ENCODE results near the gene SLC49A4.

SLC49A4 gene

DNA sequence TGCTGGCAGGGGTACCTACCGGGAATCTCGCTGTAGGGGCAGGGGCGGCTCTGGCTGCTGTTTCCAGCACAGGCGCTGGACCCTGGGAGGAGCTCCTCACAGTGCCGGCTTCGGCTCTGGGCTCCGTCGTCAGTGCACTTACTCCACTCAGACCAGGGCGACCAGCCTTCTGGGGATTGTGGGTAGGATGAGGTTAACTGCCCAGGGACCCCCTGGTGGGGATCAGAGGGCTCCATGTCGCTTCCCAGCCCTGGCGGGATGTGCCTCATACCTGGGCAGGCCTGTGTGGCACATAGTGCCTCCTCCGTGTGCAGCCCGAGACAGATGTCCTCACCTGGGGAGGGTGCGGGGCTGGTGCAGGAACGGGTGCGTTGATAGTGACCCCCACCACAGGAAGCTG is 117.0 kb downstream of the SLC49A4 start:
- no peak for DNase-seq

DNA sequence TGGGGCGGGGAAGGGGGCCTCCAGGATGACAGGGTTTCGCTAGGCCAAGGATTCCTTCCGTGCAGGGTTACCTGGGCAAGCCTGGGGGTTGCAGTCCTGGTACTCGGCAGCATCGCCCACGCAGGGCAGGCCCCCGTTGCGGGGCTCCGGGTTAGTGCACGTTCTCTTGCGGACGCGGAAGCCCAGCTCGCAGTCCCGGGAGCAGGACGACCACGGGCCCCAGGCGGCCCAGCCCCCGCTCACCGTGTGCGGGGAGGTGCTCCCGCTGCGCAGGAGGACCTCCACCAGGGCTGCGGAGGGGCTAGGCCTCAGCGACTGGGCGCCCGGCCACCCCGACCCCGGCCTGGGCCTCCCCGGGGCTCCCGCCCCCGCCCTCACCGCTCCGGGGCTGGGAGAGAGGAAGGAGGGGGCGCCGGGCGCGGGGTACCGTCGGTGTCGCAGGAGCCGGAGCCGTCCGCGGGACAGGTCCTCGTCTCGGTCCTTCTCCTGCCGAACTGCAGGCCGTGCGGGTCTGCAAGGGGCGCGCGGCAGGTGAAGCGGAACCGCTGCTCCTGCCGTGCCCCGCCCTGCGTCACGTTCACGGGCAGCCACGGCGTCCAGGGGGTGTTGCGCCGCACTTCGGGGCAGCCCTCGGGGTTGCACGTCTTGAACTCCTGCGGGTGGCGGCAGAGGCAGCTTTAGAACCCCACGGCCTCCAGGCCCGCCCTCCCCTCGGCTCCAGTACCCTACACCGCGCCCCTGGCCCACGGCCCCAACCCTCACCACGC is 118.1 kb downstream of the SLC49A4 start:
- DNase-seq, result no peak

DNA sequence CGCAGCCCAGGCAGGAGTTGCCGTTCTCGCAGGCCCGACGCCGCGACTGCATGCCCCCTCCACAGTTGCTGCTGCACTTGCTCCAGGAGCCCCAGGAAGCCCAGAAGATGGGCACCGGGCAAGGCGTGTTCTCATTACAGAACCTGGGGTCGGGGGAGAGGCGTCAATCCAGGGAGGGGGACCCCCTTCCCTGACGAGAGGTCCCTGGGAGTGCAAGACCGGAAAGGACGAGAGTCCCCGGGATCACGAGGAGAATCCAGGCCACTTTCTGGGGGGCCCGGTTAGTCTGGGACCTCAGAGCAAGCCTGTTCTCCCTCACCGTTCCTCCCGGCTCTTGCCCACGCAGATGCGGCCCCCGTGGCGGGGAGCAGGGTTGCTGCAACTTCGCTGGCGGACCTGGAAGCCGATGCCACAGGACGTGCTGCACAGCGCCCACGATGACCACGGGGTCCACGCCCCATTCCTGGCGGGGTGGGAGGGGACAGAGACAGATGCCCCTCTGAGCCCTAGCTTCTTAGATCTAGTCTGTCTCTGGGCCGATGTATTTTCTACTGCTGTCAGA is 118.8 kb downstream of the SLC49A4 start:
- no peak for DNase-seq

DNA sequence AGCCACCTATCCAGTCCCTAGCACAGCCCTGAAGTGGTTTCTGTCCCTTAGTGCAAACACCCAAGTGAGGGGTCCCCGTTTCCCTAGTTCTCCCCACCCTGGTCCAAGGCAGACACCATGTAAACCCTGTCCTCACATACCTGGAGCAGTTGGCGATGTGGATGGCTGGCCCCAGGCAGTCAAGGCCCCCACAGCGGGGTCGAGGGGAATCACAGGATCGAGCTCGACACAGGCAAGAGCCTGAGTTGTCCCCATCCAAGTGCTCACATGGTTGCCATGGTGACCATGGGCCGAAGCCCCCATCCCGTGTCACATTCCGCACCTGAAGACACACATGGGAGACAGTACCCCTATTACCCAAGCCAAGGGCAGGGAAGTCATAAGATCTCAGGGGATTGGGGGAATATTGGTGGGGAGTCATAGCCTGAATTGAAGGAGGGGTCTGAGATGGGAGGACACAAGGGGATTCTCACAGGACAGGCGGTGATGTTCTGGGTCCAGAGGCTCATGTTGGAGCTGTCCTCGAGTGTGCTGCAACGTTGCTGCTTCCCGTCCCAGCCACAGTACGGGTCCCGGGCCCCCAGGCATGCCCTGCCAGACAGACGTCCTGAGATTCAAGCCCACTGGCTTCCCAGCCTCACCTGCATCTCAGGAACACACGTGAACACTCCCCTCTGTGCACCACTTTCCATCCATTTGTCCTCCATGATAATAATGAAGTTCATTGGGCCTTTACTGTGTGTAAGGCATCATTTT is 120.6 kb downstream of the SLC49A4 start:
- no peak for DNase-seq

DNA sequence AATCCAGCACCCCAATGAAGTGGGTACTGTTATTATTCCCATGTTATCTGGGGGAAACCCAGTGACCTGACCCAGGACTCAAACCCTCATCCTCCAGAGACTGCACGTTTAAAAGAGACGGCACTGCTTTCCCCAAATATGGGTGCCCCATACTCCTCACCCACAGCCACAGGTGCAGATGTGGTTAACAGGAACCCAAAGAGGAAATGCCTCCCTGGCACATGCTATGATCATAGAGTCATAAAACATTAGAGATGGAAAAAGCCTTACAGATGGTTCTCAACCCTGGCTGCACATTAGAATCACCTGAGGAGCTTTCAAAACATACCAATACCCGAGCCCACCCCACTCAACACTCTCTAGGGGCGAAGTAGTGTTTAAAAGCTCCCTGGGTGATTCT is 121.2 kb downstream of the SLC49A4 start:
- no peak for DNase-seq

DNA sequence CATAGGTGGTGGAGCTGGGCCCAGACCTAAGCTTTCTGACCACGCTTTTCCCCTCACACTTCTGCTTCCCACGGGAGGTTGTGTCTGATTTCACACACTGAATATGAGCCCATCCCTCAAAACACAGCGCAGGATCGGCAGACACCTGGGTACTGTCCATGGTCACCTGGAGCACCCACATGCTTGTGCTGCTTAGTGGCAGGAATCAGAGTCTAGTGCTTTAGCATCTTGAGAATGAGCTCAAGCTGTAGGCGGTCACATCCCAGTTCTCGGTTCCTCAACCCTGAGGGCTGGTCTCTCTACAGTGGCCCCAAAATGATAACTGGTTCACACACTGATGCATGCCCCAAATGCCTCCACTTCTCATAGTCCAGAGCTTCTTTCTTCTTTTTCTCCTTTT is 121.7 kb downstream of the SLC49A4 start:
- no peak for DNase-seq

DNA sequence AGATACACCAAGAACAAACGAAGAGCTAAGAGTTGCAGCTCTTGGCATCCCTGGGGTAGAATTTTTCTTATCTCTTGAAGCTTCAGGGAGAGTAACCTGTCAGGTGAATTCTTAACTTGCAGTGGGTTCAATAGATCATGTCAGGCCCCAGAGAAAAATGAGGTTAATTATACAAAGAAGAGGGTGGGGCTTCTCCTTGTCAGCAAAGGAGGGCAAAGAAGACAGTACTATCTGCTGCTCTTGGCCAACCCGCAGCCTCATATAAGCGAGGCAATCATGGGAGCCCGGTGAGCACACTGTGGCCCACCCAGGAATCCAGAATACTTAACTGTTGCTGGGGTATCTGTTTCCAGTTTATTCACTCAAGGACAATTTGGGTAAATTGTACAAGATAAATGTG is 122.5 kb downstream of the SLC49A4 start:
- DNase-seq, result no peak

DNA sequence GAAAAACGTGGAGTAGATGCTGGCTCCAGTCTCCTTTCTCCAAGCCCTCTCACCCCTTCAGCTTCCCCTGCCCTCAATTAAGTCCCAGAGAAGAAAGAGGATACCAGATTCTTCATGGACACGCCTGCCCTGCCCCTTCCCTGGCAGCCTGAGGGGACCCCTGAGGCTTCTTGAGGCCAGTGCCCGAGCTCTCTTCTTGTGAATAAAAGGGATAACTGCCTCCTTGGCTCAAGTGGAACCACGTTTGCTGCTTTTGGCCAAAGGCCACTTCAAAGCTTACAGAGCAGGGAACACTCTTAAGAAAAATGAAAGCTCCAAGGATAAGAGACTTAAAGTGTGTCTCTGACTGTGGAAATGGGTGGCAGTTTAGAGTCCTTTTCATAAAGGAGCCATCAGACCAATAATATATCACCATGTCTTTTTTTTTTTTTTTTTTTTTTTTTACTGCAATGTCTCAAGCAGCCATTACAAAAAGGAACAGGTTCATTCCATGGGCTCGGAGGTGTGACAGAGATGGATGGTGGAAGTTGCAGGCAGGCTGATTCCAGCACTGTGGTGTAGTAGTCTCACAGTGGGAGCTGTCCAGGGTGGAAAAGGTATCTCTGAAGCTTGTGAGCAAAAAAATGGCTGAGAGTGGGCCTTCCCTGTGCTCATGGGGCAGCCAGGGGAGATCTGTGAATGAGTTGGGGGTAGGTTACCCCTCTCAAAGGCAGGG is 123.9 kb downstream of the SLC49A4 start:
- no peak for DNase-seq

DNA sequence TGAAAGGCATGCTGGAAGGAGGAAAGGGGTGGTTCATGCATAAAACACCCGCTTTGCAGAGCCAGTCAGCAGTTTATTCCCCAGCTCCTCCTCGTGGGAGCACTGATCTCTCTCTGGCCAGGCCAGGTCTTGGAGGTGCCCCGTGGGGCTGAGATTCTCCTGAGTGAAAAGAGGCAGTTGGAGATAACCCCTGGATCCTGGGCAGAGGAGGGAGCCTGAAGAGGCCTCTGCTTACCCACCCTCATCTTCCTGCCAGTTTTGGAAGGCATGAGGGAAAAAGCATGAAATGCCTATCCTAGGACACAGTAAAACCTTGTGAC is 124.4 kb downstream of the SLC49A4 start:
- no peak for DNase-seq

DNA sequence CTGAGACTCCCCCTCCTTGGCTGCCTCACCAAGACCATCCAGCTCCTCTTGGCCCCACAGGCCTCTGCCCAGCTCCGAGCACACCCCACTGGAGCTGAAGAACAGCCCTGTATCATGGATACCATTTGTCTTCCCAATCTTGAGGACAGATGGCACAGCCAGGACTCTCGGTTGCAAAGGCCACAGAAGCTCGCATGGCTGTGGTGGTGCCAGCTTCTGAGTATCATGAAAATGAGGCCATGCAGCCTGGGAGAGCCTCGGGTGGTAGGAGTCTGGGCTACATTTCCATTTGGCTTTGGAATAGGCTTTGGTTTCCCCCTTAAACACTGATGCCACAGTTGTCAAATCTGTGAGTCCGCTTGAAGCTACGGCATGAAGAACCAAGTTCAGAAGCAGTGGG is 126.1 kb downstream of the SLC49A4 start:
- no peak for DNase-seq

DNA sequence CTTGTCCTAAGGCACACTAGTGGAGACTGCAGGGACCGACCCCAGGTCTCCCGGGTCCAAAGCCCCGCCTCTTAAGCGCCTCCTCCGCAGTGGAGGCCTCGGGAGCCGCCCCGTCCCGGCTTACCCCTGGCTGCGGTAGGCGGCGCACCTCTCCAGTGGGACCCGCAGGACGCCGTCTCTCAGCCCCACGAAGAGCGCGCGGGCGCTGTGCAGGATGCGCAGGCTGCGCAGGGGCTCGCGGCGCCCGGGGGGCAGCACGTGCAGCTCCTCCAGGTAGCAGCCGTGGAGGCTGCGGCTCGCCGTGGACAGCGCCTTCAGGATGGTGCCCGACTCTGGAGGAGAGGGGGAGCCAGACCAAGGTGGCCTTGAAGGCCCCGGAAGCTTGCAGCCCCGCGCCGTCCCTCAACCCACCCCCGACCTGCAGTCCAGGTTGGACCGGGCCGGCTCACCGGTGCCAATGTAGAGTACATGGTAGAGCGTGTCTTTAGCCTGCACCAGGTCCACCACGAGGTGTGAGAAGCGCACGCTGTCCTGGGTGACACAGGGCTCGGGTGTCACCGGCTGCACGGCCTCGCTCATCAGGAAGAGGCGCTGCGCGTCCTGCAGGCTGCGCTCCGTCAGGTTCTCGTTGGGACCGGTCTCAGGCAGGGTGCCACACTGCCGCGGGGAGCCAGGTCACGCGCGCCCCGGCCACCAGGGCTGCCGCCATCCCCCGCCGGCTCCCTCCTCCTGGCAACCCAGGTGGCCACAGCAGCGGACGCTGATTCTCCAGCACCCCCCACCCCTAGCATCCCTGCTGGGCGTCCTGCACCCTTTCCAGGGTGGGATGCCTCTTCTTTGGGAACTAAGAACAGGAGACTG is 127.2 kb downstream of the SLC49A4 start:
- no peak for DNase-seq

DNA sequence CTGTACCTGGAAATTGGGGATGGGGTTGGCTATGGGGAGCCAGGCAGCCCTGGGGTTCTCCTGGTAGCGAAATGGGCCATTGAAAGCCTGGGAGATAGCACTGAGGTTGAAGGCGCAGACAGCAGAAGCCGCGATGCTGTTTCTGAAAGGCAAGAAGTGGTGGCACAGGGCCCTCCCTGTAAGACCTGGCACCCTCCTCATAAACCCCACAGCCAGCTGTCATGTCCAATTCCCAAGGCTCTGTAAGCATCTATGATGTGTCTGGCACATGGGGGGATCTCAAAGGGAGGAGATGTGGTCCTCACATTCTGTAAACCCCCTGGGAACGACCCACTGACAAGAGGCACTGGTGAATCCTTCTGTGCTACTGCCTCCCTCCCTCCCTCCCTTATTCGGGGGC is 128.7 kb downstream of the SLC49A4 start:
- no peak for DNase-seq

DNA sequence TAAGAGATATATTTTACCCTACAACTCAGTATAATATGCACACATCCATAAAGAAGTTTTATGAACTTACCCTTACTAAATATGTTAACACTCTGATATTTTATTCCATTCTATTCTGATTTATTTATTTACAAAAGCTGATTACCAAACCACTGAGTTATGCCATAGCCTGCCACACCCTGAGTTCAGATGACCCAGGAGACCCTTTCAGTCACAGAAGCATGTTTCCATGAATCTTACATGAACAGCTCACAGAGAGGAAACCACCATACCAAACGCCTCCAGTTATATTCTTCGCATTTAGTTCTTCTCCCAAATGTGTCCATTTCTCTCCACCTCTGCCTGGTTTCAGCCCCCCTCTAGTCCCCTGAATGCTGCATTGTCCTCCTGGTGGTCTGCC is 129.2 kb downstream of the SLC49A4 start:
- DNase-seq, result no peak

DNA sequence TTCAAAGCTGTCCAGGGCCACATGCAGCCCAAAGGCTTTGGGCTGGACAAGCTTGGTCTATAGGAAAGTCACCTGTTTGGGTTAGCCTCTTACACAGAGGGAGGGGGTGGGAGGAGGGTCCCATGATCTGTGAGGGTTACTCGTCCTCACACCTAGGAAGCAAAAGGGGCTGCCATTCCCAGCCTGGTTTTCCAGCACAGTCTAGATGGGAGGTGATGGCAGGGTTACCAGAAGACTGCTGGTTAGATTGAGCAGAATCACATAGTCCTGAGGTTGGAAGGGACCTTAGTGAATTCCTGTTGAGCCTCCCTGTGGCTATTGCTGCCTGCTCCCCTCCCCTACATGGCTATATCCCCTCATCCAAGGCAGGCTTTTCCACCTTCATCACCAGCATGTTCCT is 130.9 kb downstream of the SLC49A4 start:
- DNase-seq, result no peak

DNA sequence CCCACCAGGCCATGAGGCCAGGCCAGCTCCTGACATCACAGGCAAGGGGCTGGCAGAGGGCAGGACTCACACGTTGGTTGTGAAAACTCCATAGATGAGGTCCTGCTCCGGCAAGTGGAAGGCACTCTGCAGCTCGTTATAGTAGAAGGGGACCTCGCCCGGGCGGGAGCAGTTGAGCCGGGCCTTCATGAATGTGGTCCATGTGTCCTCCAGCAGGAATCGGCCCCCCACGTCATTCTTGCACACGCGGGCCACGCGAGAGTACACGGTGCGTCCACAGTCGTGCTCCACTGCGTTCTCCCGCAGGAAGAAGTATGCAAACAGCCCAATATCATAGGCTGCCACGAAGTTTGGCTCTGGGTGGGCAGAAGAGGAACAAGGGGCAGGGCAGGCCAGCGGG is 131.5 kb downstream of the SLC49A4 start:
- DNase-seq, result no peak

DNA sequence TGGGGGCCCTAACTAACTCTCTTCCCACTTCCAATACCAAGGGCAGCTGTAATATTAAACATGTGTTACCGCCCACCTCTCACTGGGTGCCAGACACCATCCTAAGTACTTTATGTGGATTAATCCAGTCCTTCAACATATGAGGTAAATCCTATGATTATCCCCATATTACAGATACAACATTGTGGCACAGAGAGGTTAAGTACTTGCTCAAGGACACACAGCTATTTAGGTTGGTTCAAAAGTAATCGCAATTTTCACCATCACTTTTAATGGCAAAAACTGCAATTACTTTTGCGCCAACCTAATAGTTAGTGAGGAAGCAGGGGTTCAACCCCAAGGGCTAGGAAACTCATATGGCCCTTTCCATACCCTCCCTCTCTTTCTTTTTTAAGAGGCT is 131.9 kb downstream of the SLC49A4 start:
- DNase-seq, result no peak

DNA sequence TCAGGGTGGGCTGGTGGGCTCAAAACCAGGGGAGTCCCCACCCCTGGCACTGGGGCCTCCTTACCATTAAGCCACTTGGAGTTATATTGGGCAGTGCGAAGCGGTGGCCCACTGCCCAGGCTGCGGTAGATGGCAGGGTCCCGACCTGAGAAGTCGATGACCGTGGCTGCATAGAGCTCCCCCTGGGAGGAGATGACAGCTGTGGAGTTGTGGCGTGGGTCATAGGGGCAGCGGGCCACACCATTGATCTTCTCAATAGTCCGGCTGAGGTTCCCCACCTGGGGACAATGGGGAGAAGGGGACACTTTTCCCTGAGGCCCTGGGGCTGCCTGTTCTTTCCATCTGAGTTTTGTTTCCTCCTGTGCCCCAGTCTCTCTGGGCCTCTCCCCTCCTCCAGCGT is 132.9 kb downstream of the SLC49A4 start:
- no peak for DNase-seq

DNA sequence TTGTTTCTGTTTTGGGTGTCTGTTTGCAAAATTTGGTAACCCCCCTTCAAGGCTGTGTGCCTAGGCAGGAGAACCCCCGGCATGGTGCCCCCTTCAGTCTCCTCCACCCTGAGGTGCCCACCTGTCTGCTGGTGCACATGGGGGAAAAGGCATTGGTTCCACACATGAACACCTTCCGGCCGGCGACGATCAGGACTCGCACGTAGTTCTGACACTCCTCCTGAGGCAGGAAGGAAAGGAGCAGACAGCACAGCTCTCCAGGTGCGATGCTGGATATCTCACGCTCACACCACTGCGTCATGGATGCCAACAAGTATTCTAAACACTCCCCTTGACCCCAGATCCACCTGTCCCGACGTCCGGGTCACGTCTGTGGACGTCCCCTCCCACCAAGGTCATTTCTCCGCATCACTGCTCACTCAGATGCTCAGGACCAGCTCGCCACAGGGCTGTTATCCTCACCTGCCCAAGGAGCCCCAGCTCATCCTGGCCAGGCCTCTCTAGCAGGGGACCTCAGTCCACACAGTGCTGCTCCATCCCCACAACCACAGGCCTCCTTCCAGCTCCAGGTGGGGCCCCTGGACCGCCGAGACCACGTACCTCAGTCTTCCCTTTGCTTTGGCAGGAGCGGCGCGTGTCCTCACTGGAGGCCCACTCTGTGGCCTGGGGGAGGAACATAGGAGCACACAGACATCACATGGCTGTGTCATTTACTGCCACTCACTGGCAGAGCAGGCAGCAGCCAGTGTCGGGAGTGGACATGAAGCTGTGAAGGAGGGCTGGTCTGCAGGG is 133.7 kb downstream of the SLC49A4 start:
- DNase-seq, result no peak

DNA sequence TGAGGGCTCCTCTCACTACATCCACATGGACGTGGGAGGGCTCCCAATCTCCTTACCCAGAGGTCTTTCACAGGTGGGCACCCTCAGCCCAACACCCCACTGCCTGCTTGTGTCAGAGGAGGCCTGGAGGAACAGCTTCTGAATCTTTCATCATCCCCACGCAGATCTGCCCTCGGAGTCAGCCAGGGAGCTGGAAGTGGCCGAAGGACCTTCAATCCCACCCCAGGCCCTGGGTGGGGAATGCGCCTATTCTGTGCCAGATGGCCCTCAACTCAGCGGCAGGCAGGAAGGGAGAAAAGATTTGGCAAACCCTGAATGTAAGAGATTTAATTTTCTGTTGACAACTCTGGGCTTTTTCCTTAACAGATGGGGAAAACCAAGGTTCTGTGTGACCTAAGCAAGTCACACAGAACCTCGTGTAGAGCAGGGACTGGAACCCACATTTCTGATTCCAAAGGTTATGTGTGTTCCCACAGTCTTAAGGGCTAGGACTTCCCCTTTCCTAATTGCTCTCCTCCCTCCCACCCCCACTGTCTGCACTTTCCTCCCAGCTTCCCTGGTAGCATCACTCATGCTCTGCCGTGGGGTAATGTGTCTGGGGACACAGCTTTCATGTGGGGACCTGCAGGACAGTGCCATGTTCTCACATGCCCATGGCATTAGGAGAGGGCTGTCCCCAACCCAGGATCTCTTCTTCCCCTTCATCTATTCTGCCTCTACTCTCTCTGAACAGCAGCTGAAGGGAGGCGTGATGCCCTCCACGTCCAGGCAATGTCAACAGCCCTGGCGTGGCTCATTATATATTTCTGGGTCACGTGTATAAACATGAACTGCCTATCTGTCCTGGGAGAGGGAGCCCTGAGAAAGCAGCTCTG is 134.6 kb downstream of the SLC49A4 start:
- DNase-seq, result no peak

DNA sequence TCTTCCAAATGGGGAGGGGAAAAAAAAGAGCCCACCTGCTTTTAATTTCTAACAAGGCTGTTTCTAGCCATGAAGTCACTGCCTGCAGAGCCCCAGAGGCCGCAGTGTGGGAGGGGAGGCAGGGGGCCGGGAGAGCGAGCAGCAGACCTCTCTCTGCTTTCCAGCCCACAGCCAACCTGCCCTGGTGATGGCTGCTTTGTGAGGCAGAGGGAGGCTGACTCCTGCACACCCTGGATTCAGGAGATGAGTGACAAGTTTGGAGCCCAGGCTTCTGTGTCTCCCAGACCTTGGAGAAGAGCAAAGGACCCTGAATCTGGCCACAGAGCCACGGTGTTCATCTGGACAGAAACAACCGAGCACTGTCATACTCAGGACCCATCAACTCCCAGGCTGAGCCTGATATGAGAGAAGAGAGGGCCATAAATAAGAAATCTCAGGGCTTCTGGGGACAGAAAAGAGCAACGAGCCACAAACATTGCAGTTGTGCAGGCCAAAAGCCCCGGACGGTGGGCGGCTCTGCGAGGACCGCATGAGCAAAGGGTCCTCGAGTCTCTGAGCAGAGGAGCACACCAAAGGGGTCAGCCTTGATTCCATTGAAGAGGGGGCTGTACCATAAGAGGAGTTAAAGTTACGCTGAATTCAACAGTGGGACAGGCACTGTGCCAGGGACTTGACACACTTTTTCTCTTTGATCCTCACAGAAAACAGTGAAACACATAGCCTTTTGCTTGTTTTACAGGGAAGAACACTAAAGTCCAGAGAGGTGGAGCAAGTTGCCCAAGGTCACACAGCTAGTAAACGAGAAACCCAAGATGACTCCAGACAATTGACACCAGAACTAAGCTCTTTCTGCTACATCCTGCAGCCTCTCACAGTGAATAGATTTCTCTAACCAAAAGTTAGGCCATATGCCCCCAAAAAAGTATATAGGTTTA is 135.5 kb downstream of the SLC49A4 start:
- DNase-seq, result no peak

All from SHP77 treated with DMSO at 0.1 percent for 48 hours (cell line).